Inflammatory macrophage (primary cell): ENCODE measurements around the gene CDK9.

Source experiments
- DNase-seq, 2 donors: peaks; one replicate each; pipeline ENCODE4 v3.0.0-alpha.2; 2020 to 2022

Gene CDK9

DNA sequence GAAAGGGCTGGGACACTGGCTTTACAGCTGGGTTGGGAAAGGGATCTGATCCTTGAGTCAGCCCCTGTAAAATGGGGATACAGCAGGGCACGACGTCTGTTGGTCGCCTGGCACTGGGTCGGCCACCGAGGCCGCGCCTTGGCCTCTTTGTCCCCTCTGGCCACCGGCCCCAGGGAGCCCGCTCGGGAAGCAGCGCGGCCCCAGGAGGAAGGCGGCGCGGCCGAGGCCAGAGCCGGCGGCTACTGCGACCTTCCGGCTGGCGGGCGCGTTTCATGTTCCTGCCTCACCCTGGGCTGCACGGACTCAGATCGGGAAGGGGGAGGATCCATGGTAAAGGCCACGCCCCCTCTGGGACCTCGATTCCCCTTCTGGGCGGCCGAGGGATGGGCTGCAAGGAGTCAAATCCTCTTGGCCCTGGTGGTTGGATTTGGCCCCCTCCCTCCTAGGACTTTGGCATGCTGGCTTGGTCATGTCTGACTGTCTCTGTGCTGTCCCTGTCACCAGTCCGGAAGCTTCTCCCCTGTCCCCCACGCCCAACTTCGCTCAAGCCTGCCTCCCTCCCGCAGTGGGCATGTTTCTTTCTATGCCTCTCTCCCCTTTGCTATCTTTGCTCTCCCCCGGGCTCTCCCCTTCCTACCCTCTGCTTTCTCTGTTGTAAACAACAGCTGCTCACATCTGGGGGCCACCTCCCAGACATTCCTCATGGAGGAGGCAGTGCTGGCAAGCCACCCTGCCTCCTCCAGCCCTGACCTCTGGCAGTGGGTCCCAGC lies 42.6 kb downstream of the CDK9 start:
- DNase-seq = peak; percentile 45 to 49

DNA sequence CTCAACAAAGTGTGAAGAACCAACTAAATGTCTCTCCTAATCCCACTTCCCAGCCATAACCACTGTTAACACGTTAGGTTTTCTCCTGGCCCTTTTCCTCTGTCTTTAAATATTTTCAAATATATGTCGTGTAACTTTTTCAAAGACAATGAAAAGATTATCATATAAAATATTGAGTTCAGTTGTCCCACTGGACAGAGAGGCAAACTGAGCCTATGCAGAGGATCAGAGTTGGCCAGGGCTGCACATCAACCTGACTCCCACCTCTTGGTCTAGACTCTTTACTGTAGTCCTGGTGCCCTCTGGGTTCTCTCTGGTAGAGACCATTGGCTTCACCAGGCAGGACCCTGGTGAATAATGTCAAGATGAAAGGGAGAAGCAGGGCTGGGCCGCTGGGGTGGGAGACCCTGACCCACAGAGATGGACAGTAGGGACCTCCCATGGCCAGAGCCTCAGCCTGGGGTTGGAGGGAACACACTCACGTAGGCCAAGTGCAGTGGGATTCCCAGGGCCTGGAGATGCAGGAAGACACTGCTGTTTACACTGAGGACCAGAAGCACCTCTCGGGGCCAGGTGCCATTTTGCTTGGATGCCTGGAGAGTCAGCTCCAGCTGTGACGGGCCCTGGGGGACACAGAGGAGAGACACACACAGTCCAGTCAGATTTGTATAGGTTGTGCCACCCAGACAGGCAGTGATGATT lies 43.5 kb downstream of the CDK9 start:
- DNase-seq = no peak

DNA sequence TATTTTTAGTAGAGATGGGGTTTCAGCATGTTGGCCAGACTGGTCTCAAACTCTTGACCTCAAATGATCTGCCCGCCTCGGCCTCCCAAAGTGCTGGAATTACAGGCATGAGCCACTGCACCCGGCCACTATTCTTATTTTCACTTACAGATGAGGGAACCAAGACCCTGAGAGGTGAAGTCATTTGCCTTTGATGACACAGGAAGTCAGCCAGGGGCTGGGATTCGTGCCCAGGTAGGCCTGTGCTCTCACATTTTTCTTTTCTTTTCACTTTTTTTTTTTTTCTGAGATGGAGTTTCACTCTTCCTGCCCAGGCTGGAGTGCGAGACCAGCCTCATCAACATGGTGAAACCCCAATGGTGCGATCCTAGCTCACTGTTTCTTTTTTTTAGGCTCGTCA lies 46.4 kb downstream of the CDK9 start:
- no peak for DNase-seq

DNA sequence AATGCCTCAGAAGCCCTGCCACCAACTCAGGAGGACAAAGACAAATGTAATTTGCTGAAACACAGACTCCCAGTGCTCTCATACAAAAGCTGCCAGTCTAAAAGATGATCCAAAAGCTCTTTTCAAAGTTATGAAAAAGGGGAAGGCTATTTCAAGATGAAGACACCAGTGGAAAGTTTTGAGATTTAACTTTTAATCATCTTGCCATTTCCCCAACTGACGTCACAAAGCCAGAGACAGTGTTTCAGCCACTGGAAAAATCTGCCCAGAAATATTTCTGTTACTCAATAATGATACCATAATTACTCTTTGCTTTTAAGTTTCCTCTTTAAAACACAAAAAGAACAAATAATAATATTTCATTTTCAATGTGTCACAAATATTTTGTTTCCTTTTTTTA lies 47.7 kb downstream of the CDK9 start:
- DNase-seq = peak; percentile 86 to 95

DNA sequence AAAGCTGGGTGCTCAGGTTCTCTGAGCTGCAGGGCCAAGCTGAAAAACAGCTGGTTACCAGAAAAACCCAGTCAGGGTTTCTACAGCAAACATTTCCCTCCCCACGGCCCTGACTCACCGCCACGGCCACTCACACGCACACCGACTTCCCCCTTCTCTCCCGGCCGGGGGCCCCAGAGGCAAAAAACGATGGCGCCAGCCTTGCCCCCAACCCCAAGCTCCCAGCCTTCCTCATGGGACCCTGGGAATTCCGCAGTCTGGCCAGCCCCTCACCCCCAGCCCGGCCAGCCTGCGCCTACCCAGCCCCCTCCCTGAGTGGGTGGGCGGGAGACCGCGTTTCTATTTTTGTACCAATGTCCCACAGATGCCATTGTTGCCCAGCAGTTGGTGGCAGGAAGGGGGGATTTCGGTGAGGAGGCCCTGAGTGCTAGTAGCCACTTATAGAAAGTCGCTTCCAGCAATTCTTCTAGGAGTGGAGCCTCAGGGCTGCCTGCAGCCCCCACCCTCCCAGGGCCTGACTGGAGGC lies 50.2 kb downstream of the CDK9 start:
- DNase-seq = peak; percentile 86 to 93

DNA sequence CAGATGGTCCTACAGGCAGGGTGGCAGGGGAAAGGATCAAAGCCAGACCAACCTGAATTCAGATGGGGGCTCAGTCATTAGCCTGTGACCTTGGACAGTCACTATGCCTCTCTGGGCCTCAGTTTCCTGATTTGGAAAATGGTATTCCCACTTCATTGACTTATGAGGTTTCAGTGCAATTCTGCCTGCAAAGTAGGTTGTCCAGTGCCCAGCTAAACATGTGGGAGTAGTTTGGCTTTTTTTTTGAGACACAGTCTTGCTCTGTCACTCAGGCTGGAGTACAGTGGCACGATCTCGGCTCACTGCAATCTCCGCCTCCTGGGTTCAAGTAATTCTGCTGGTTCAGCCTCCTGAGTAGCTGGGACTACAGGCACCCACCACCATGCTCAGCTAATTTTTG lies 50.7 kb downstream of the CDK9 start:
- DNase-seq = peak; percentile 23 to 65

DNA sequence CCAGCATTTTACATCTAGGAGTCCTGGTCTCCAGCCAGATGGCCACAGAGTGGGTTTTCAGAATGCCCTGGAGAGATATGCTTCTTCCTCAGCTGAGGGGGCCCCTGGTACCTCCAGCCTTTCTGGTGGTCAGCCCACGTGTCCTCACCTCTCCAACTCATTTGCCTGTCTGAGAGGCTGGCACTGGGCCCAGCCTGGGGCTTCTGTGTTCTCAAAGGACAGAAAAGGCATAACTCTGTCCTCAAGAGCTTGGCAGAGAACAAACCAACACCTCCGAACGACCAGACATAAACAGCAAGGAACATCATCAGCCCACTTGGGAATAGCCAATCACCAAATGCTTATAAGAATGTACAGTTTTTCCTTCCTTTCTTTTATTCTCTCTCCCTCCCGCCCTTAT lies 51.5 kb downstream of the CDK9 start:
- DNase-seq = no peak

DNA sequence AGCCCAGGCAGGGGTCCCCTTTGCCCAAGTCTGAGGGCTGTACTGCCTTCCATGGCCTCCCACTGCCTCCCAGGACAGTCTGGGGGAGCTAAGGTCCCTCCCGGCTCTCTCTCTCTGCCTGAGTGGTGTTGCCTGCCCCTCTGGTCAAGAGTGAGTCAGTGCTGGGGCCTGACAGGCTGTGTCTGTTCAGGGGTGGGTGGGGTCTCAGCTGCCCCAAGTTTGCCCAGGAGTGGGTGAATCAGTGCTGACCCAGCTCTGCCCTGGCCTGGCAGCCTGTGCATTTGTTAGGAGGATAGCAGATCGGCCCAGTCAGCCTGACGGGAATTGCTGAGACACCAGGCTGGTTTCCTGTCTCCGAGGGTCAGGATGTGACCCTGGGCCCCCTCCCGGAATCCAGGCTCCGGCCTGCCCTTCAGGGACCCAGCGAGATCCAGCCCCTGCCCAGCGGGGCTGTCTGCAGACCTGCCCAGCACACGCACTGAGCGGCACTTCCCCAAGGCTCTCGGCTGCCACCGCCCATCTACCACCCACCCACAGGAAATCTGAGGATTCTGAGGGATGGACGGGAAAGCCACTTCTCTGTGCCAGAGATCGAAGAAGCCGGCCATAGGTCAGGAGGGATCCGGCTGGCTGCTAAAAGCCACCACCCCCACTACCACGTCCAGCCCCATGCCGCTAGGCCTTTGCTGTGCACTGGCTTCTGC lies 52.7 kb downstream of the CDK9 start:
- peak; percentile 92 to 97 for DNase-seq
